SK-N-SH (cell line): ENCODE measurements around the gene KIF25.

Experiments
- EP300 ChIP-seq, 2 experiments: IDR thresholded peaks; 2 replicates each; pipeline versions ENCODE4 v1.4.0 to v1.6.1; 2012; ENCODE audit warnings: borderline replicate concordance in 1 of 2, low read depth in 1 of 2, low read length in 1 of 2
- EZH2phosphoT487 ChIP-seq: fragments of 200-600 bp; sonication (generic); IDR thresholded peaks from 2 replicates; pipeline ENCODE4 v1.6.1; 2017; ENCODE audit warnings: low read depth, mixed run types, mild to moderate bottlenecking, antibody characterized with exemption, moderate library complexity, borderline replicate concordance
- FOXM1 ChIP-seq: IDR thresholded peaks from 2 replicates; pipeline ENCODE4 v1.4.0; 2012; ENCODE audit warnings: low read depth, mild to moderate bottlenecking
- GABPA ChIP-seq: IDR thresholded peaks from 2 replicates; pipeline ENCODE4 v1.4.0; 2012; ENCODE audit warnings: low read depth, mild to moderate bottlenecking
- PBX3 ChIP-seq: IDR thresholded peaks from 2 replicates; pipeline ENCODE4; 2012
- TAF1 ChIP-seq: IDR thresholded peaks from 2 replicates; pipeline ENCODE4 v1.6.1; 2012; ENCODE audit warnings: low read depth, mild to moderate bottlenecking, low read length, moderate library complexity, borderline replicate concordance
- USF1 ChIP-seq: IDR thresholded peaks from 2 replicates; pipeline ENCODE4 v1.4.0; 2012; ENCODE audit warnings: low read depth, borderline replicate concordance
- TF ChIP-seq, protein P1 (sequence below): fragments of 200-600 bp; sonication (generic); IDR thresholded peaks from 2 replicates; pipeline ENCODE4 v1.6.1; 2017; ENCODE audit warnings: antibody characterized with exemption, mild to moderate bottlenecking, moderate library complexity
- TF ChIP-seq, protein P2 (sequence below): fragments of 150-350 bp; IDR thresholded peaks from 2 replicates; pipeline ENCODE4 v1.6.1; 2017; ENCODE audit warnings: antibody characterized with exemption, low read length, low read depth, borderline replicate concordance

GRCh38 chr6:167954151-167954550 is 43.3 kb upstream of the KIF25 start:
- TF ChIP-seq, protein P1, sequence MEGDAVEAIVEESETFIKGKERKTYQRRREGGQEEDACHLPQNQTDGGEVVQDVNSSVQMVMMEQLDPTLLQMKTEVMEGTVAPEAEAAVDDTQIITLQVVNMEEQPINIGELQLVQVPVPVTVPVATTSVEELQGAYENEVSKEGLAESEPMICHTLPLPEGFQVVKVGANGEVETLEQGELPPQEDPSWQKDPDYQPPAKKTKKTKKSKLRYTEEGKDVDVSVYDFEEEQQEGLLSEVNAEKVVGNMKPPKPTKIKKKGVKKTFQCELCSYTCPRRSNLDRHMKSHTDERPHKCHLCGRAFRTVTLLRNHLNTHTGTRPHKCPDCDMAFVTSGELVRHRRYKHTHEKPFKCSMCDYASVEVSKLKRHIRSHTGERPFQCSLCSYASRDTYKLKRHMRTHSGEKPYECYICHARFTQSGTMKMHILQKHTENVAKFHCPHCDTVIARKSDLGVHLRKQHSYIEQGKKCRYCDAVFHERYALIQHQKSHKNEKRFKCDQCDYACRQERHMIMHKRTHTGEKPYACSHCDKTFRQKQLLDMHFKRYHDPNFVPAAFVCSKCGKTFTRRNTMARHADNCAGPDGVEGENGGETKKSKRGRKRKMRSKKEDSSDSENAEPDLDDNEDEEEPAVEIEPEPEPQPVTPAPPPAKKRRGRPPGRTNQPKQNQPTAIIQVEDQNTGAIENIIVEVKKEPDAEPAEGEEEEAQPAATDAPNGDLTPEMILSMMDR = no peak
- TF ChIP-seq EZH2phosphoT487 (no peak), PBX3 (no peak), USF1 (no peak), FOXM1 (no peak), GABPA (no peak), EP300 (IDR thresholded peaks at IDR 0.05; ENCODE audit: borderline replicate concordance in 1 of 2, low read depth in 1 of 2, low read length in 1 of 2) (no peak), TAF1 (no peak)
- TF ChIP-seq, protein P2, sequence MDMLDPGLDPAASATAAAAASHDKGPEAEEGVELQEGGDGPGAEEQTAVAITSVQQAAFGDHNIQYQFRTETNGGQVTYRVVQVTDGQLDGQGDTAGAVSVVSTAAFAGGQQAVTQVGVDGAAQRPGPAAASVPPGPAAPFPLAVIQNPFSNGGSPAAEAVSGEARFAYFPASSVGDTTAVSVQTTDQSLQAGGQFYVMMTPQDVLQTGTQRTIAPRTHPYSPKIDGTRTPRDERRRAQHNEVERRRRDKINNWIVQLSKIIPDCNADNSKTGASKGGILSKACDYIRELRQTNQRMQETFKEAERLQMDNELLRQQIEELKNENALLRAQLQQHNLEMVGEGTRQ = no peak
